ENCODE measurements around the gene ABCA6. TPM values are rescaled to one million over a fixed set of nuclear protein-coding genes. Genes with fewer than 3 reads are reported as not detected.

Gene ABCA6
- 2.0 and 17.1 TPM in 2 replicates for total RNA-seq

GRCh38 chr17:69141431-69142174, at the start of gene ABCA6:
Gene ABCA6, minus strand, starts transcription at chr17:69141895. Its CDS starts 1,192 bp downstream, at chr17:69140703.

GRCh38 chr17:69060822-69061221, 80.9 kb downstream of the ABCA6 start, which contains the start of gene ABCA9:
Gene ABCA9, minus strand, starts transcription at chr17:69060927. Its CDS starts 9,801 bp downstream, at chr17:69051126.

Other genes starting within 250 kb of the ABCA6 start
- 0.26 and 0.43 TPM in 2 replicates for gene ABCA8, start 186.5 kb downstream of the ABCA6 start, total RNA-seq
- 0.34 and 0.76 TPM in 2 replicates for gene ABCA9, start 81.0 kb downstream of the ABCA6 start, total RNA-seq
- 0.43 and 0.60 TPM in 2 replicates for gene ABCA10, start 86.9 kb upstream of the ABCA6 start, total RNA-seq
- gene ABCA5, start 185.2 kb upstream of the ABCA6 start, total RNA-seq: 21.0 and 22.2 TPM in 2 replicates

Data from dermis lymphatic vessel endothelial cell (primary cell).